Measurements from ENCODE around the gene TMEM170A.

TMEM170A gene

DNA sequence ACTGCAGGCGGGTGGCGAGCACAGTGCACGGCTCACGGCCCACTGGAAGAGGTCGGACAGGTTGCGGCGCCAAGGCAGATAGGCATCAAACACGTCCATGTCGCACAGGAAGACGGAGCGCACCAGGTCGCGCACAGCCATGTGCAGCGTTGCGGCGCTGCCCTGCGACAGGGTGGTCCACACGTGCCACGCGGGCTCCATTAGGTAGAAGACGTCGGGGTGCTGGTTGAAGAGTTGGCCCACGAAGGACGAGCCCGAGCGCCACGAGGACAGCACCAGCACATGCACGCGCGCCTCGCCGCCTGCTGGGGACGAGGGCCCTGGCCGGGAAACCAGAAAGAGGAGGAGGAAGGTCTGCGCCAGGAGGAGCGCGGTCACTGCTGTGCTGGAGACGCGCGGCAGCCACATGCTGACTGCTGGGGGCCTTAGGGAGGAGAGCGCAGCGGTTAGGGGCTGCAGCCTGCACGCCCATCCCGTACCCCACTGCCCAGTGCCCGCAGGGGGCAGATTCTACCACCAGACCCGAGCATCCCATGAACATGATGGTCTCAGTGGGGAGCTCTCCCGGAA is 15.0 kb upstream of the TMEM170A start:
- in situ Hi-C loops (cut with MboI; ENCODE audit: low pct_unique_long_range_greater_than_20kb, low sequenced_read_pairs, unreplicated experiment) = no loop called here
- DNase-seq (ENCODE audit: low spot score) = no peak

DNA sequence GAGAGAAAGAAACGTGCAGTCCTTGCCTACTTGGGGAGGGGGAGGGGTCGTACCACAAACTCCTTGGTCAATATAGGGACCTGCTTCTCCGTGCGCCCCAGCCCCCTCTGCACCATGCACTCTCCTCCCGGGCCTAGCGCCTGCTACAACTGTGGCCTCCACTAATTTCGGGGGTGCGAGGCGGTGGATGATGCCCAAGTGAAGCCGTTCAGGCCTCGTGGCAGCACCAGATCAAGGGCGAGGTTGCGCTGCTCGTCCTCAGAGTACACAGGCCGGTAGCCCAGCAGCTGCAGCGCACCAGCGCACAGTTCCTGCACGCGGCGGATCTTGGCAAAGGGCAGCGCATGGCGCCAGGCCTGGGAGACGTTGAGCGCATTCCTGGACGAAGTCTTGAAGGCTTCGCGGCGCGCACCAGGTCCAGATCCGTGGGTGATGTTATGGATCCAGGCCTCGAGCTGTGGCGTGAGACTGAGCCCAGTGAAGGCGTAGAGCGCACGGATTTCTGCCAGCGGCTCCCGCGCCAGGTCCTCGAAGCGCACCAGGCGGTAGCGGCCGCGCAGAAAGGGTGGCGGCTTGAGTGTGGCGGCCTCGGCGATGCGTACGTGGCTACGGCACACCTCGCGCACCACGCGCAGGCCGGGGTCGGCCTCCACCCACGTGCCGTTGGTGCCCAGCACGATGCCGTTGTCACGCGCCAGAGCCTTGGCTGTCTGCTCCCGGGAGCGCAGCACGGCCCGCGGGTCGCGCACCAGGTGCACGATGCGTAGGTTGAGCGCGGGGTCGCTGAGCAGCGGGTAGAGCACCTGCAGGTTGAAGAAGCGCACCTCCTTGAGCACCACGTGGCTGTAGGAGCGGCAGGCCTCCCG is 14.2 kb upstream of the TMEM170A start:
- TF ChIP-seq, protein P1, sequence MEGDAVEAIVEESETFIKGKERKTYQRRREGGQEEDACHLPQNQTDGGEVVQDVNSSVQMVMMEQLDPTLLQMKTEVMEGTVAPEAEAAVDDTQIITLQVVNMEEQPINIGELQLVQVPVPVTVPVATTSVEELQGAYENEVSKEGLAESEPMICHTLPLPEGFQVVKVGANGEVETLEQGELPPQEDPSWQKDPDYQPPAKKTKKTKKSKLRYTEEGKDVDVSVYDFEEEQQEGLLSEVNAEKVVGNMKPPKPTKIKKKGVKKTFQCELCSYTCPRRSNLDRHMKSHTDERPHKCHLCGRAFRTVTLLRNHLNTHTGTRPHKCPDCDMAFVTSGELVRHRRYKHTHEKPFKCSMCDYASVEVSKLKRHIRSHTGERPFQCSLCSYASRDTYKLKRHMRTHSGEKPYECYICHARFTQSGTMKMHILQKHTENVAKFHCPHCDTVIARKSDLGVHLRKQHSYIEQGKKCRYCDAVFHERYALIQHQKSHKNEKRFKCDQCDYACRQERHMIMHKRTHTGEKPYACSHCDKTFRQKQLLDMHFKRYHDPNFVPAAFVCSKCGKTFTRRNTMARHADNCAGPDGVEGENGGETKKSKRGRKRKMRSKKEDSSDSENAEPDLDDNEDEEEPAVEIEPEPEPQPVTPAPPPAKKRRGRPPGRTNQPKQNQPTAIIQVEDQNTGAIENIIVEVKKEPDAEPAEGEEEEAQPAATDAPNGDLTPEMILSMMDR (IDR thresholded peaks at IDR 0.05; ENCODE audit: extremely low read depth, insufficient read depth, missing control alignments) = no peak
- DNase-seq (ENCODE audit: low spot score) = no peak
- in situ Hi-C loops (cut with MboI; ENCODE audit: low pct_unique_long_range_greater_than_20kb, low sequenced_read_pairs, unreplicated experiment) = no loop called here

More for the DNA sequence above, 15.0 kb upstream of the TMEM170A start:
- TF ChIP-seq, protein P1 (IDR thresholded peaks at IDR 0.05; ENCODE audit: extremely low read depth, insufficient read depth, missing control alignments) = no peak

- TF ChIP-seq, protein P1 (IDR thresholded peaks at IDR 0.05; ENCODE audit: extremely low read depth, insufficient read depth, missing control alignments) = no peak
- in situ Hi-C loops (cut with MboI; ENCODE audit: low pct_unique_long_range_greater_than_20kb, low sequenced_read_pairs, unreplicated experiment) = no loop called here
- no peak for DNase-seq (ENCODE audit: low spot score)
Measured at GRCh38 chr16:75477680-75478473, 13.4 kb upstream of the TMEM170A start.

- no peak for DNase-seq (ENCODE audit: low spot score)
- in situ Hi-C loops (cut with MboI; ENCODE audit: low pct_unique_long_range_greater_than_20kb, low sequenced_read_pairs, unreplicated experiment) = no loop called here
- TF ChIP-seq, protein P1 (IDR thresholded peaks at IDR 0.05; ENCODE audit: extremely low read depth, insufficient read depth, missing control alignments) = no peak
Measured at GRCh38 chr16:75476817-75477216, 12.3 kb upstream of the TMEM170A start.

GRCh38 chr16:75475420-75475847 is 10.9 kb upstream of the TMEM170A start:
- DNase-seq (ENCODE audit: low spot score) = no peak
- TF ChIP-seq, protein P1 (IDR thresholded peaks at IDR 0.05; ENCODE audit: extremely low read depth, insufficient read depth, missing control alignments) = no peak
- in situ Hi-C loops (cut with MboI; ENCODE audit: low pct_unique_long_range_greater_than_20kb, low sequenced_read_pairs, unreplicated experiment) = no loop called here

Measured in GM13977 (cell line).